BE2C (cell line): ENCODE results near the gene KRCC1.

ENCODE experiments used
- DNase-seq: peaks from one replicate; pipeline ENCODE4 v3.0.0-alpha.2; 2020
- H3K27me3 ChIP-seq: fragments of 250-450 bp; sonication (Bioruptor Pico); 2 replicates; pipeline ENCODE4 v1.5.1; 2020; ENCODE audit warnings: mild to moderate bottlenecking
- H3K36me3 ChIP-seq: fragments of 250-450 bp; sonication (Bioruptor Pico); 2 replicates; pipeline ENCODE4 v1.5.1; 2020; ENCODE audit warnings: mild to moderate bottlenecking
- H3K4me1 ChIP-seq: fragments of 250-450 bp; sonication (Bioruptor Pico); 2 replicates; pipeline ENCODE4 v1.5.1; 2020
- H3K4me3 ChIP-seq: 2 replicates; pipeline ENCODE4 v1.5.1; 2011; ENCODE audit warnings: low read depth, low read length
- H3K9me3 ChIP-seq: fragments of 250-450 bp; sonication (Bioruptor Pico); 2 replicates; pipeline ENCODE4 v1.5.1; 2020
- TF ChIP-seq, protein P1 (sequence below): IDR thresholded peaks from 2 replicates; pipeline ENCODE4 v1.5.1; 2012; ENCODE audit warnings: mild to moderate bottlenecking, low read depth, low read length

KRCC1 gene

GRCh38 chr2:88081924-88082608, 26.5 kb upstream of the KRCC1 start:
- Histone ChIP-seq H3K4me3 (no peak overlapping the region), H3K27me3 (no peaks in the 10 kb centered on the region), H3K36me3 (no peaks in the 10 kb centered on the region), H3K9me3 (no peaks in the 10 kb centered on the region), H3K4me1 (peaks cover 5% of the 10 kb centered on the region; the same call in 1 of the 2 replicates)
- TF ChIP-seq, protein P1, sequence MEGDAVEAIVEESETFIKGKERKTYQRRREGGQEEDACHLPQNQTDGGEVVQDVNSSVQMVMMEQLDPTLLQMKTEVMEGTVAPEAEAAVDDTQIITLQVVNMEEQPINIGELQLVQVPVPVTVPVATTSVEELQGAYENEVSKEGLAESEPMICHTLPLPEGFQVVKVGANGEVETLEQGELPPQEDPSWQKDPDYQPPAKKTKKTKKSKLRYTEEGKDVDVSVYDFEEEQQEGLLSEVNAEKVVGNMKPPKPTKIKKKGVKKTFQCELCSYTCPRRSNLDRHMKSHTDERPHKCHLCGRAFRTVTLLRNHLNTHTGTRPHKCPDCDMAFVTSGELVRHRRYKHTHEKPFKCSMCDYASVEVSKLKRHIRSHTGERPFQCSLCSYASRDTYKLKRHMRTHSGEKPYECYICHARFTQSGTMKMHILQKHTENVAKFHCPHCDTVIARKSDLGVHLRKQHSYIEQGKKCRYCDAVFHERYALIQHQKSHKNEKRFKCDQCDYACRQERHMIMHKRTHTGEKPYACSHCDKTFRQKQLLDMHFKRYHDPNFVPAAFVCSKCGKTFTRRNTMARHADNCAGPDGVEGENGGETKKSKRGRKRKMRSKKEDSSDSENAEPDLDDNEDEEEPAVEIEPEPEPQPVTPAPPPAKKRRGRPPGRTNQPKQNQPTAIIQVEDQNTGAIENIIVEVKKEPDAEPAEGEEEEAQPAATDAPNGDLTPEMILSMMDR = no peak
- DNase-seq = no peak

DNA sequence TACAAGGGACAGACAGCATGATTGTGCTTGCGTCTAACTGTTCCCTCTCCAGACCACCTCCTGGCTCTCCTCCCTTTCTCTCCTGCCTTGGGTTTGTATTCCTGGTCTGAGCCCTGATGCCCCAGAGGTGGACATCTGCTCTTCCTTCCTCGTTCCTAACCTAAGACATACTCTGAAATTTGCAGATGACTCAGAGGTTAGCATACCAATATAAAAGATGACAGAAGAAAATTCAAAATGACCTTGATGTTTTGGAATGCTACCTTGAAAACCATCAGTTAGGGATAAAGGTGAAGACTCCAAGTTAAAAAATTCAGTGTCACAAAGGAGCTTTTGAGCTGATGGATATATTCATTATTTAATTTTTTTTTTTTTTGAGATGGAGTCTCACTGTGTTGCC, 25.0 kb upstream of the KRCC1 start:
- H3K4me1 ChIP-seq = peaks cover 5% of the 10 kb centered on the region; the same call in 1 of the 2 replicates
- TF ChIP-seq, protein P1 = no peak

DNA sequence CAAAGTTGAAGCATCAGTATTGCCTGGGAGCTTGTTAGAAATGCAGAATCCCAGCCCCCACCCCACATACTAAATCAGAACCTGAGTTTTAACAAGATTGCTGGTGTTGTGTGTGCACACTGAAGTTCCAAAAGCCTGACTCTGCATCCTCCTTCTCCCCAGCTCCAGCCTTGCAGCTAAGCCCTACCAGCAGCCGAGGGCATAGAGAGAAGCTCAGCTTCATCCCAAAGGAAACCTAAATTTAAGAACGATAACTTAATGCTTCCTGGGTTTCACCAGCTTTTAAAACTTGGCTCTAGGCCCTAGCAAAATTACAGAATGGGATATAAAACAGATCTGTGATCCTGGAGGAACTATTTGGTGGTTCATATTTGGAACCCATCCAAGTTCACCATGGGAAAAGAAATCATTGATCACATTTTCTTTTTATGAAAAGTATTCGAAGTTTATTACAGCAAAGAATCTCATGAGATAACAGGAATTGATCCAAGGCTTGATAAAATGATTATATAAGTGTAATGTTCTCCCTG, 23.1 kb upstream of the KRCC1 start:
- DNase-seq = peak; percentile 19
- H3K9me3 ChIP-seq = no peaks in the 10 kb centered on the region
- H3K27me3 ChIP-seq = no peaks in the 10 kb centered on the region
- TF ChIP-seq, protein P1 = no peak
- H3K4me1 ChIP-seq = peaks cover 5% of the 10 kb centered on the region; the same call in 1 of the 2 replicates
- H3K4me3 ChIP-seq = no peak overlapping the region
- no peaks in the 10 kb centered on the region for H3K36me3 ChIP-seq

More for the DNA sequence above, 25.0 kb upstream of the KRCC1 start:
- H3K36me3 ChIP-seq = no peaks in the 10 kb centered on the region
- no peak for DNase-seq
- H3K27me3 ChIP-seq = no peaks in the 10 kb centered on the region
- H3K9me3 ChIP-seq = no peaks in the 10 kb centered on the region
- no peak overlapping the region for H3K4me3 ChIP-seq

DNA sequence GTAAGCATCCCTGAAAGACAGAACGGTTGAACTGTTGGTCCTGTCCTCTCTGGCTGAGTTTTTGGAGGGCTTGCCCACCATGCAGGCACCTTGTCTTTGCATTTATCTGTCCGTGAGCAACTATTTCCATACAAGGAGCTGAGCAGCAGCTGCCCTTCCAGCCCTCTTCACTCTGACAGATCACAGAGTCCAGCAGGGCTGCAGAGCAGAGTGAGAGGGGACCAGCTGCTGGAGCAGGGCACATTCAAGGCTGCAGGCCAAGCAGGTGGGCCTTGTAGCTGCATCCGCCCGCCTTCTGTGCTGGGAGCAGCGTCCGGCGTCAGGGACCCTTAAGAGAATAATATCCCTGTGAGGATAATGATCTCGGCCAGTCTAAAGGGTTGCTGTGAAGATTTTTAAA, 21.5 kb upstream of the KRCC1 start:
- Histone ChIP-seq H3K27me3 (no peaks in the 10 kb centered on the region), H3K9me3 (no peaks in the 10 kb centered on the region), H3K4me1 (peaks cover 5% of the 10 kb centered on the region; the same call in 1 of the 2 replicates), H3K4me3 (no peak overlapping the region), H3K36me3 (no peaks in the 10 kb centered on the region)
- peak; percentile 60 for DNase-seq
- TF ChIP-seq, protein P1 = no peak

GRCh38 chr2:88074854-88075292, 19.3 kb upstream of the KRCC1 start:
- Histone ChIP-seq H3K4me1 (peaks cover 5% of the 10 kb centered on the region; the same call in 1 of the 2 replicates), H3K27me3 (no peaks in the 10 kb centered on the region), H3K36me3 (no peaks in the 10 kb centered on the region), H3K4me3 (no peak overlapping the region), H3K9me3 (no peaks in the 10 kb centered on the region)
- TF ChIP-seq, protein P1 = no peak
- DNase-seq = no peak

DNA sequence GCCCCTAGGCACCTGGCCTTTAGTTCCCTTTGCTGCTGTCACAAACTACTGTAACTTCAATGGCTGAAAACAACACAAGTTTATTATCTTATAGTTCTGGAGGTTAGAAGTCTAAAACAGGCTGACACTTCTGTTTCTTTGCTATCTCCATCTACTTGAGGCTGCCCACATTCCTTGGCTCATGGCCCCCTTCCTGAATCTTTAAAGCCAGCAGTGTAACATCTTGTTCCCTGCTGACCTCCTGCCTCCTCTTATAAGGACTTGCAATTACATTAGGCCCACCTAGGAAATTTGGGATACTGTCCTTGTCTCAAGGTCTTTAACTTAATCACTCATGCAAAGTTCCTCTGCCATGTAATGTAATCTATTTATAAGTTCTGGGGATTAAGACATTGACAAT, 18.6 kb upstream of the KRCC1 start:
- TF ChIP-seq, protein P1 = no peak
- Histone ChIP-seq H3K4me3 (no peak overlapping the region), H3K9me3 (no peaks in the 10 kb centered on the region), H3K4me1 (peaks cover 5% of the 10 kb centered on the region; the same call in 1 of the 2 replicates), H3K36me3 (no peaks in the 10 kb centered on the region), H3K27me3 (no peaks in the 10 kb centered on the region)
- DNase-seq = no peak
